ENCODE data around the gene SH3BP4. TPM values are rescaled to one million over a fixed set of nuclear protein-coding genes. Genes with fewer than 3 reads are reported as not detected.

The SH3BP4 gene
- total and polyA plus RNA-seq, 2 of the 13 experiments (the other 11 are each of a cell fraction or from before 2014, with no cell fraction given), result 34.6 to 99.1 TPM

GRCh38 chr2:235055891-235056516 is 104.2 kb downstream of the SH3BP4 start (continued):
- TF ChIP-seq ZNF691 (CRISPR knock-in tag; IDR thresholded peaks at IDR 0.05; ENCODE audit: borderline replicate concordance, low read depth), result peak; percentile 81; the same call in 1 of the 2 replicates
- TF ChIP-seq SAFB2 (CRISPR knock-in tag; IDR thresholded peaks at IDR 0.05; ENCODE audit: borderline replicate concordance, low read depth), result no peak; the same call in 1 of the 2 replicates
- no peak for TF ChIP-seq PHF5A (CRISPR knock-in tag; IDR thresholded peaks at IDR 0.05; ENCODE audit: low read depth, unreplicated experiment)
- no peak for TF ChIP-seq SETDB1 (CRISPR knock-in tag; IDR thresholded peaks at IDR 0.05; ENCODE audit: borderline replicate concordance)
- TF ChIP-seq MLLT10 (CRISPR knock-in tag; IDR thresholded peaks at IDR 0.05), result no peak
- no peak for TF ChIP-seq HCFC1 (IDR thresholded peaks at IDR 0.05; ENCODE audit: low read depth, low read length)
- TF ChIP-seq SALL1 (CRISPR knock-in tag; IDR thresholded peaks at IDR 0.05), result peak; percentile 27; the same call in 1 of the 2 replicates
- TF ChIP-seq LCORL (IDR thresholded peaks at IDR 0.05), result no peak
- no peak for TF ChIP-seq LCORL (CRISPR knock-in tag; IDR thresholded peaks at IDR 0.05)
- no peak for TF ChIP-seq PCBP2 (optimal IDR thresholded peaks at IDR 0.05; ENCODE audit: low read depth, low read length, poor library complexity, severe bottlenecking)
- peak; percentile 42 for TF ChIP-seq FOXA3 (CRISPR knock-in tag; IDR thresholded peaks at IDR 0.05)
- TF ChIP-seq ZNF589 (CRISPR knock-in tag; conservative IDR thresholded peaks at IDR 0.05), result no peak
- TF ChIP-seq PREB (CRISPR knock-in tag; IDR thresholded peaks at IDR 0.05), result no peak
- TF ChIP-seq NFRKB (IDR thresholded peaks at IDR 0.05), result no peak
- peak; percentile 79 for TF ChIP-seq ZNF772 (CRISPR knock-in tag; IDR thresholded peaks at IDR 0.05)
- TF ChIP-seq SIN3A (IDR thresholded peaks at IDR 0.05; ENCODE audit: borderline replicate concordance, low read depth, low read length), result peak; percentile 61; the same call in 1 of the 2 replicates
- no peak for TF ChIP-seq NCOA1 (CRISPR knock-in tag; IDR thresholded peaks at IDR 0.05)
- no peak for TF ChIP-seq GMEB1 (CRISPR knock-in tag; IDR thresholded peaks at IDR 0.05; ENCODE audit: borderline replicate concordance)
- no peak for TF ChIP-seq ZNF512 (CRISPR knock-in tag; IDR thresholded peaks at IDR 0.05)
- no peak for TF ChIP-seq RFX1 (IDR thresholded peaks at IDR 0.05)
- no peak for TF ChIP-seq CREM (IDR thresholded peaks at IDR 0.05)
- no peak for TF ChIP-seq CREM (CRISPR knock-in tag; IDR thresholded peaks at IDR 0.05)
- TF ChIP-seq DPF2 (CRISPR knock-in tag; IDR thresholded peaks at IDR 0.05; ENCODE audit: borderline replicate concordance, low read depth), result no peak
- TF ChIP-seq GRHL1 (CRISPR knock-in tag; conservative IDR thresholded peaks at IDR 0.05), result no peak
- peak; percentile 47; the same call in 1 of the 2 replicates for TF ChIP-seq ZNF747 (CRISPR knock-in tag; IDR thresholded peaks at IDR 0.05; ENCODE audit: borderline replicate concordance)
- no peak for TF ChIP-seq MTA3 (CRISPR knock-in tag; IDR thresholded peaks at IDR 0.05)

Measured in HepG2 (cell line).